HG03460 (cell line): ENCODE results near the gene COX14.
A peak's percentile ranks its signal among the peaks of the same experiment; 100 is the strongest.
"Not testable (repeated sequence)": the region's sequence is repeated elsewhere in the genome, so short reads cannot be mapped to it uniquely, and the experiment has no call there.

ENCODE experiments used
- ATAC-seq: cut with Tn5 transposase; IDR thresholded peaks from one replicate; pipeline ENCODE4 v1.9.1; 2021; ENCODE audit not compliant: unreplicated experiment

Gene COX14

DNA sequence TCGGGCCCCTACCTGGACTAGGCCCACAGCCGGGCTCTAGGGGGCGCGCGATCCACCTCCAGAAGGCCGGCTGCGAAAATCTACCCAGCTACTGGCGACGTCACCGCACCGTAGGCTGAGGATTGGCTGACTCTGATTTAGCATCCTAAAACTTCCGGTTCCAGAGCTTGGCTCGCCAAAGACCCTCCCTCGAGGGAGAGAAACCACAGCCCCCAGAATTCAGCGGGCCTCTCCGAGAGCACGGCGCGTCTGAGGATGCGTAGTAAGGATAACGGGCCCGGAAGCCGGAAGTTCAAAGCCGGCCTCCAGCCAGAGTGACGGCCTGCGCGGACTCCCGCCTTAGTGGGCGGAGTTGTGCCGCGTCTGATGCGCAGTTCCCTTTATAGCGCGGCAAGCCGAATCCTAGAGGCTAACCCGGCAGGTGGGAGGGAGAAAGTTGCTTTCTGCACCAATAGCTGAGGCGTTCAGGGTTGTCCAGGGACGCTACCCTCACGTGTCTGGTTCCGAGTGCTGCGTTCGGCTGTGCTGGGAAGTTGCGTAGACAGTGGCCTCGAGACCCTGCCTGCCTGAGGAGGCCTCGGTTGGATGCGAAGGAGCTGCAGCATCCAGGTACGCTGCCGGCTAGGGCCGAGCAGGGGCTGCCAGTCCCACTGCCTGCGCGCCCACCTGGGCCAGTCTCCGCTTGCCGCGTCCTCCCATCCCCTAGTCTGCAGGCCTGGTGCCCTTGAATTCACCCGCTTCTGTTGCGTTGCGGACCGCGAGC is at the start of gene COX14:
Gene COX14, plus strand, starts transcription at position 544 of the 763 bp plus-strand sequence. CDS start 7,808 bp downstream, outside the sequence.
- ATAC-seq, result peak; percentile 76

DNA sequence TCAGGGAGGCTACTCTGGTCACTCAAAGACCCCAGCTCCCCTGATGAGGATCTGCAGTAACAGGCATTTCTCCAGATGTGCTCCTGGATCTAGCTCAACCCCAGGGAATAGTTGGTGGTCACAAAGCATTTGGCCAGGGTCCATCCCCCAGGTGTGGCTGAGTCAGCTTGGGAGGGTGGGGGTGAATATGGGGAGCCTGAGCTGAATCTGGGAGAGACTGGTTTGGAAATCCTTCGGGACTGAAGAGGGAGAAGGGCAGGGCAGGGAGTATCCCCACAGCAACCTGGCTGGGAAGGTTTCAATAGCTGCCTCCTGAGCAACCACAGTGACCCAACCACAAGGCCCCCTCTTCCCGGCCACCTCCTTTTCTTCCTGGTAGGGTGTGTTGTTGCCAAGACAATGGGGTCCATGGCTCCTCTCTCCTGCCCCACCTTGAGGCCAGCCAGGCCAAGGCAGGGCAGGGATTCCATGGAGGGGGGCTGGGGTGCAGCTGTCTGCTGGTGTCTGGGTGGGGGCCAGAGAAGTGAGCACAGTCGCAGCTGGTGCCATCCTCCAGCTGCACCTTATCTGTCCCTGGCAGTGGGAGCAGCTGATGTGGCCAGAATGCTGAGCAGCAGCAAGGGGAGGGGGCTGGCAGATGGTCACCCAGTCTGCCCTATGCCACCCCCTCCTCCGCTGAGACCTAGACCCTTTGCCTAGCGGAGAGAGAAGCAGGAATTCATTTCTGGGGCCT is 49.1 kb upstream of the COX14 start:
- ATAC-seq, result no peak

DNA sequence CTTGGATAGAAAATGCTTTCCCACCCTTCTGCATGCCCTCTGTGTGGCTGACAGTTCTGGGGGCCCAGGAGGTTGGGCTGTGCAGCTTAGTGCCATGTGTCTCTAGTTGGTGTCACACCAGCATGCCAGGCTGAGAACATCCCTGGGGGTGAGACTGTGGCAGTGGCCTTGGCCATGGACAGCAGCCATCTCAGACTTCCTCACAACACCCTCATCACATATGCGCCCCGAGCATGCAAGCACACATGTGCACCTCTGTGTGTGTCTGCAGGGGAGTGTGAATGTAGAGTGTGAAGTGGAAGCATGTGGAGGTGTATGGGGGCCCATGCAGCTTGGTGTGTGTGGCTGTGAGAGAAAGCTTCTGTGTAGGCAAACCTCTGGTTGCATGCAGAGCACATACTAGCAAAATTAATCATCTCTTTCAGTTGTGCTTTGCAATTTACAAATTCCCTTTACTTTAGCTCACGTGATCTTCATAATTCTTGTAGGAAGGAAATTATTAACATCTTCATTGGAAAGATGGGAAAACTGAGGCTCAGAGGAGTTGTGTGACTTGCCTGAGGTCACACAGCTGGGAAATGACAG is 46.2 kb upstream of the COX14 start:
- ATAC-seq, result no peak

DNA sequence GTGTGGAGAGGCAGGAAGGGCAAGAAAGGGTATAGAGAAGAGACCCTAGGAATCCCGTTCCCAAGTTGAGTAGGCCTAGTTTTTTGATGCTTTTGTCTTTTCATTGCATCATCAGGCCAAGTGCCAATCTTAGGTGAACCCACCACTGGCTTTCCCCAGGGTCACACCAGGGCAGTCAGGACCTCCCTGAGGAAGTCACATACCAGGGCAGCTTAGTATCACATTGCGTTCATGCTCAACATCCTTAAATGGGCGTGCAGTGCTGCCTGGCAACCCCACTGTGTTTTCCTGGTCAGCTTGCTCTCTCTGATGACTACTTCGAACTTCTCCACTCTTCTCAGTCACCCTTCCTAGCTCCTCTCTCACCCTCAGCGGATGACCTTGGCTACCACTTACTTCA is 45.6 kb upstream of the COX14 start:
- no peak for ATAC-seq

DNA sequence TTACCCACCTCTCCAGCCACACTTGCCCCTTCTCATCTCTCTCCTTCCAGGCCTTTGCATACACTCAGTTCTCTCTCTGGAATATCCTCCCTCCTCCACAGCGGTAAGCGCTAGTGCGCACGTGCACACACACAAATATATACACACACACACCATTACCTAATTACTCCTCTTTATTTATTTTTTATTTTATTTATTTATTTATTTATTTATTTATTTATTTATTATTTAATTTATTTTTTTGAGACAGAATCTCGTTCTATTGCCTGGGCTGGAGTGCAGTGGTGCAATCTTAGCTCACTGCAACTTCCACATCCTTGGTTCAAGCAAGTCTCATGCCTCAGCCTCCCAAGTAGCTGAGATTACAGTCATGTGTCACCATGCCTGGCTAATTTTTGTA is 43.0 kb upstream of the COX14 start:
- ATAC-seq, result no peak

DNA sequence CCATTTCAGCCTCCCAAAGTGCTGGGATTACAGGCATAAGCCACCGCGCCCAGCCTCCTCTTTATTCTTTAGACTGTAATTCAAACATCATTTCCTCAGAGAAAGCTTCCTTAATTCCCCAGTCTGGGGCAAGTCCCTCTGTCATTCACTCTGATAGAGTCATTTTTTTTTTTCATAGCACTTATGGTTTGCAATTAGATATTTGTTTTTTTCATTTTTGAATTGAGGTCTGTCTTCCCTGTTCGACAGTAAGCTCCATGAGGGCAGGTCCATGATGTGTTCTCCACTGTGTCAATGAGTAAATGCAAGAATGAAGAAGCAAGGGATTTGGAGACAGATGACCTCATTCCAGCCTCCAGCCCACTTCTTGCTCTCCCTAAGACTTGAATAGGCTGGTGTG is 42.5 kb upstream of the COX14 start:
- no peak for ATAC-seq

DNA sequence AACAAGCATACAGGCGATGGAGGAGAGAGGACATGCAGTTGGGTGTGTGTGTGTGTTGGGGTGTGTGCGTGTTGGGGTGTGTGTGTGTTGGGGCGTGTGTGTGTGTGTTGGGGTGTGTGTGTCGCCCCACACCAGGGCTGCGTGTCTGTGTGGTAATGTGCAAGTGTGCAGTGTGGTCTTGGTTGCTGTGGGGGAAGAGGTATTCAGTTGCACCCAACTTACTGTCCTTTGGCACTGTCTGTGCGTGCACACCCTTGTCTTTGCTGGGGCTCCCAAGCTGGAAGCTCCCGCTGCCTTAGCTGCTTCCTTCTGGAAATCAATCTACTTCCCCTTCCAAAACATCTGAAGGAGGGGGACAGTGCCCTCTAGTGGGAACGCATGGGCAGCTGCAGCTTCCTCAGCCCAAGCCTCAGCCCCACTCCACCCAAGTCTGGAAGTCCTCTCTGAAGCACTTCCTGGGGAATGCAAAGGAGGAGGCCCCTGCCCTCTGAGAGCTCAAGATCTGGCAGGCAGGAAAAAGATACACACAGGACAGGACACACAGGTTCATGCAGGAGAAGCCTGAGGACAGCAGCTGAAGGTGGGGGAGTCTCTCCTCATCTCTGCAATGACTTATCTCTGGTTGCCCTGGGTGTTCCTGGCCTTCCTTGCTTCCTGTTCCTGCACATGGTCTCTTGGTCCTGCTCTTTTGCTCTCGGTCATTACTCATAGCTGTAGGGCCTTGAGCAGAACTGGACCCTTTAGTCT is 41.5 kb upstream of the COX14 start:
- ATAC-seq, result no peak

DNA sequence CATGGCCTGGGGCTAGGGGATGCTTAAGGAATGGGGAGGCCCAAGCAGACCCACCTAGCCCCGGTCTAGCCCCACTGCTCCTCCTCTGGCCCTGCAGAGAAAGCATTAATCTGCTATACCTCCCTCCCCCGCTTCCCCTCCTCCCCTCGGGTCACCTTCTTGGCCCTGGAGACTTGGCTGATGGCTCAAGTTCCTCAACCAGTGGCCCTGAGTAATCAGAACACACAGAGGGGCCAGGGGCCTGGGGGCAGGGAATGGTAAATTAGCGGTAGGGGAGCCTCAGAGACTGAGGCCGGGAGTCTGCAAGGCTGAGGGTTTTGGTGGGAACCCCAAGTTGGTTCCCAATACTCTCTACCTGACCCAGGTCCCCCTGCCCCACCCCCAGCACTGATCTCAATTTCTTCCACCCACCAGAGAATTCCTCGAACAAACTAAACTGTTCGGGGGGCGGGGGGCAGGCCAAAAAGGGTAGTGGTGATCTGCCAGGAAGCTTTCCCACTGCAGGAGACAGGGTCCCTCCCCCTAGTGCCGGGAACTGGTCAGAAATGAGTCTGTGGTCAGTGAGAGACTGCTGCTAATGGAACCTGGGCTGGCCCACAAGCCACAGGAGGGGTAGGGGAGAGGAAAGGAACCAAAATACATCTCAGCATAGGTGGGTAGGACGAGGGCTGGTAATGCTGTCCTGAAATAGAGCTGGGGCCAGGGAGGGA is 39.7 kb upstream of the COX14 start:
- ATAC-seq, result no peak

DNA sequence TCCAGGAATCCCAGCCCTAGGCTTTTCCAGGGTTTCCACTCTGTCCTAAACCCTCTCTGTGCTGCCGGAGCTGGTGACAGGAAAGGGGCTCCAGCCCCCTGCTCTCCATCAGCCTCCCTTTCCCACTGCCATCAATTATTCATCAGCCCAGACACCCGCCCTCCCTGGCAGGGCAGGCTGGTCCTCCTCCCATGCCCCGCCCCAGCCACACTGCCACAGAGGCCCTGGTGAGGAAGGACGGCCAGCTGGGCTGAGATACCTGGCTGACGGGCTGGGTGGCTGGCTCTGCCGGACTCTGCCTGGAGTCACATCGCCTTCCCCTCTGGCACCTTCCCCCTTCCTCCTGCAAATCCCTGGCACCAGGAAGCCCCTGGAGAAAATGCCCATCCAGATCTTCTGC is 38.8 kb upstream of the COX14 start:
- no peak for ATAC-seq

DNA sequence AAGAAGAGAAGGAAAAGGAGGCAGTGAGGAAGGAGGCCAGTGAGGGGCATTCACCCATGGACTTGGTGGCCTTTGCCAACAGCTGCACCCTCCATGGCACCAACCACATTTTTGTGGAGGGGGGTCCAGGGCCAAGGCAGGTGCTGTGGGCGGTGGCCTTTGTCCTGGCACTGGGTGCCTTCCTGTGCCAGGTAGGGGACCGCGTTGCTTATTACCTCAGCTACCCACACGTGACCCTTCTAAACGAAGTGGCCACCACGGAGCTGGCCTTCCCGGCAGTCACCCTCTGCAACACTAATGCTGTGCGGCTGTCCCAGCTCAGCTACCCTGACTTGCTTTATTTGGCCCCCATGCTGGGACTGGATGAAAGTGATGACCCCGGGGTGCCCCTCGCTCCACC is 38.3 kb upstream of the COX14 start:
- no peak for ATAC-seq

DNA sequence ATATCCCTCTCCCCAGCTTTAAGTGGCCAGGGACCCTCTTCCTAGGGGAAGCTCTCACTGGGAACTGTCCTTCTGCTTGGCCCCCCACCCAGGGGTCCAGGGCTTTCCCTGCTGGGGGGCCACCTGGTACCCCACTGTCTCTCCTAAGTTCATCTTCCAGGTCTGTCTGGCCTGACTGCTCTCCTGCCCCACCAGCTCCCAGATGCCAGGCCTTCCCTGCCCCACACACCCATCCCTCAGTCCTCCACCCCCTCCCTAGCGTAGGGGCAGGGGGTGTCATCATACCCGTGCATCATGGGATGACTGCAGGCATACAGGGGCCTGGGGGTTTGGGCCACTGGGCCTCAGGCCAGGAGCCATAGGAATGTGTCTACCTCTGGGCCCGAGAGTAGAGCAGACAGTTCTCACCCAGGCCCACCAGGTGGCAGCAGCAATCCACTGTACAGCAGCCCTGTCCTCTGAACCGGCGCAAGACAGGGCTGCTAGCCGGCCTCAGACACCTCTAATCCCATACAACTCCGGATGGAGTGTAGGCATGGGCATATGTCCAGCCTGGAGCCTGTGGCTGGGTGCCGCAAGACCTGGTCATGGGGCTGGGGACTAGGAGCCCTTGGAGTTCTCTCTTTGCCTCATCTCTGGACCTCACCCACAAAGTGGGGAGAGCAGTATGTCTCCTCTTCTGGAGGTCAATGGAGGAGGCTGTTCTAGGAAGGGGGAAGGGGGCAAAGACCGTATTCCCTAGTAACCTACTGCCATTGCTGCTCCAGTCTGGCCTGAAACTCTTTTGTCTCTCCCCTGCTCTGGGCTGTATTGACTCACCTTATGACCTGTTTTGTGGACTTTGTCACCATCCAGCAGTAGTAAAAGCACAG is 36.9 kb upstream of the COX14 start:
- peak; percentile 67 for ATAC-seq

DNA sequence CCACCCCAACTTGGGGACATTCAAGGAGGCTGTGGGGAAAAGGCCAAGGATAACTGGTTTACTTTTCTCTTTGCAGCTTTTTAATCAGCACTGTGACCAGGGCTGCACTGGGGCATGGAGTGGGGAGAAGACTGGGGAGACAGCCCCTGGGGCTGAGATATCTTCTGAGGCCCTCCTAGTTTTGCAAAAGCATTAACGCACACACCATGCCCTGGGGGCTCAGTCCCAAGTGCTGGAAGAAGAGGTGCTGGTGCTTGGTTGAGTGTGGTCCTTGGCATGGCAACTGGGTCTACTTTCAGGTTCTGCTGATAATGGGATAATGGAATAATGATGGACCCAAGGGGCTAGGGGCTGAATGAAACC is 36.2 kb upstream of the COX14 start:
- no peak for ATAC-seq

DNA sequence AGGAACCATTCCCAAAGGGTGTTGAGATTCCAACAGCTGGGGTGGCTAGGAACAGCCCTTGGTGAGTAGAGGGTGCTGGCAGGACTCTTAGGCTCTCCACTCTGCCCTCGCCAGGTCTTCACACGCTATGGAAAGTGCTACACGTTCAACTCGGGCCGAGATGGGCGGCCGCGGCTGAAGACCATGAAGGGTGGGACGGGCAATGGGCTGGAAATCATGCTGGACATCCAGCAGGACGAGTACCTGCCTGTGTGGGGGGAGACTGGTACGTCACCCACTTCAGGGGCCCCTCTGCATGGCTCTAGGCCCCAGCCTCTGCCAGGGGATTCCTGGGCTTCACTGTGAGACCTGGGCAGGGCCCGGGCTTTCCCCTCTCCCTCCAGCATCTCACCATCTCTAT is 34.9 kb upstream of the COX14 start:
- no peak for ATAC-seq

DNA sequence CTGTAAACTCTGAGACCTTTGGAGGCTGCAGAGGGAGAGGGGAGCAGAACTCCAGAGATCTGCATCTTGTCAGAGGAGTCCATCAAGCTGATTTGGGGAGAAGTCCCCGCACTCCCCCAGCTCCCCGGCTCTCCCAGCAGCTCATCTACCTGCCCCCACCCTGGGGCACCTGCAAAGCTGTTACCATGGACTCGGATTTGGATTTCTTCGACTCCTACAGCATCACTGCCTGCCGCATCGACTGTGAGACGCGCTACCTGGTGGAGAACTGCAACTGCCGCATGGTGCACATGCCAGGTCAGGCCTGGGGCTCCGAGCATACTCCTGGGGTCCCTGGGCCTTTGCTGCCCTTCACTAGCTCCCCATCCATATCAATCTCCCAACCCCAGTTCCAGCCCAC is 33.8 kb upstream of the COX14 start:
- ATAC-seq, result no peak

DNA sequence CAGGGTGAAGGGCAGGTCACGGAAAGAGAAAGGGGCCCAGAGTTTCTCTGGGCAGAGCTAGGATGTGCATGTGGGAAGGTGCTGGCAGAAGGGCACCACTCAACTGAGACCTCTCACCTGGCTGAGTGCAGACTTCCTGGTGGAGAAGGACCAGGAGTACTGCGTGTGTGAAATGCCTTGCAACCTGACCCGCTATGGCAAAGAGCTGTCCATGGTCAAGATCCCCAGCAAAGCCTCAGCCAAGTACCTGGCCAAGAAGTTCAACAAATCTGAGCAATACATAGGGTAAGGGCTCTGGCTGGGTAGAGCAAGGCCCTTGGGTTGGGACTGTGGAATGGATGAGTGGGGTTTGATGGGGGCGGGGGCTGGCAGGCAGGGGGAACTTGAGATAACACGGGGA is 32.3 kb upstream of the COX14 start:
- no peak for ATAC-seq

DNA sequence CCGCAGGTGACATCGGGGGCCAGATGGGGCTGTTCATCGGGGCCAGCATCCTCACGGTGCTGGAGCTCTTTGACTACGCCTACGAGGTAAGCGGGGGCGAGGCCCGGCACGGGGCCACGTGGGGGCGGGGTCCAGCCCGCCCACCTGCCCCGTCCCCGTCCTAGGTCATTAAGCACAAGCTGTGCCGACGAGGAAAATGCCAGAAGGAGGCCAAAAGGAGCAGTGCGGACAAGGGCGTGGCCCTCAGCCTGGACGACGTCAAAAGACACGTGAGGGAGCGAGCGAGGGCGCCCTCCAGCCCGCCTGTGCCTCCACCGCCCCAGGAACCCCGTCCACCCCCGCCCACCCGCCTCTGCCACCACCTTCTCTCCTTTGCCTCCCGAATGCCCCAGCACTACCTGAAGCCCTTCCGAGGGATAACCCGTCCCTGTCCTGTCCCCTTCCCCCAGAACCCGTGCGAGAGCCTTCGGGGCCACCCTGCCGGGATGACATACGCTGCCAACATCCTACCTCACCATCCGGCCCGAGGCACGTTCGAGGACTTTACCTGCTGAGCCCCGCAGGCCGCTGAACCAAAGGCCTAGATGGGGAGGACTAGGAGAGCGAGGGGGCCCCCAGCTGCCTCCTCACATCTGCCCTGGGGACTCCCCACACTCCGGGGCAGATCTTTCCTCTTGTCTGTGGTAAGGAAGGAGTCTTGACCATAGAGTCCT is 30.8 kb upstream of the COX14 start:
- no peak for ATAC-seq

DNA sequence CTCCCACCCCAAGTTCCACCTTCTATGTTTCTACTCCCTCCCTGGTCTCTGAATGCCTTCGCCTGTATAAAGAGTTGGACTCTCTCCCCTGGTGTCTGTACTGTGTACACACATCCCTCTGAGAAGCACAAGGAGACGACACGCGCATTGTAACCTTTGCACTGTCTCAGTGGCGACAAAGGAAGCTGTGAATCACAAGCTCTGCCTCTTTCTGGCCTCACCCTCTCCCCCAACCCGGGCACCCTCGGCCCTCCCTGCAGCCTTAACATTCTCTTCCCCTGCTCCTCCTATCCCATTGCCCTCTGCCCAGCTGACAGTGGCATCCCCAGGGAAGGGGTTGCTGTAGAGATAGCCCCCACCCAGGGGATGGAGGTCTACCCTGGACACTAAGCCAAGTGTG is 29.4 kb upstream of the COX14 start:
- ATAC-seq, result no peak

DNA sequence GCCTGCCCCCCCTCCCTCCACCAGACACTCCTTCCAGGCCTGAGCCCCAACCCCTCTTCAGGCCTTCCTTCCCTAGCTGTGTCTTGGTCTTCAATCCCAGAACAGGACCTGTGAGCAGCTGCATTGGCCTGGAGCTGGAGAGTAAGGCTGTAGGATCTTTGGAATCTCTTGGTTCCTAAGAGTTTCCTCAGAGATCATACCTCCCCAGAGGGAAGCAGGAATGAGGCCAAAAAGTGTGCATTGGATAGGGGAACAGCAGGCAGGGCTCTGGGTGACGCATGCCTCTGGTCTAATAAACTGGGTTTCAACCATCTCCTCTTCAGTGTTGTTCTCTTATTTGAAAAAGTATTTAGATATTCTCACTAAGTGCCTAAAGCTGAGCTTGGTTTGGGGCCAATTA is 28.7 kb upstream of the COX14 start:
- no peak for ATAC-seq

DNA sequence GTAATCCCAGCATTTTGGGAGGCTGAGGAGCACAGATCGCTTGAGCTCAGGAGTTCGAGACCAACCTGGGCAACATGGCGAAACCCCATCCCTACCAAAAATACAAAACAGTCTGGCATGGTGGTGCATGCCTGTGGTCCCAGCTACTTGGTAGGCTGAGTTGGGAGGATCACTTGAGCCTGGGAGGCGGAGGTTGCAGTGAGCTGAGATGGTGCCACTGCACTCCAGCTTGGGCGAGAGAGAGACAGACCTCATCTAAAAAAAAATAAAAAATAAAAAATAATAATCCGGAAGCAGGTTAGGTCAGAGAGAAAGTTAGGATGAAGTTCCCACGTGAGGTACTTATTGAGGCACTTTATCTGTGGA is 27.6 kb upstream of the COX14 start:
- not testable (repeated sequence) for ATAC-seq
